GM12892 (cell line): ENCODE measurements around the gene PRICKLE4.

ENCODE experiments used
- POLR2A ChIP-seq: IDR thresholded peaks from 2 replicates; pipeline ENCODE4 v1.6.1; 2011; ENCODE audit warnings: low read depth, low read length, control low read depth
- POLR2AphosphoS5 ChIP-seq: IDR thresholded peaks from 2 replicates; pipeline ENCODE4 v1.6.1; 2011; ENCODE audit warnings: low read depth, low read length, control low read depth
- TAF1 ChIP-seq: IDR thresholded peaks from 2 replicates; pipeline ENCODE4 v1.6.1; 2011; ENCODE audit warnings: low read depth, mild to moderate bottlenecking, control low read depth, low read length, borderline replicate concordance

- no peak for TF ChIP-seq POLR2A
- no peak for TF ChIP-seq POLR2AphosphoS5
- TF ChIP-seq TAF1 = no peak
These were observed 30.5 kb downstream of the PRICKLE4 start for GRCh38 chr6:41811095-41811494.
